C4-2B (cell line): ENCODE data around the gene RHBDF2.

Experiments used
- CTCF ChIP-seq: fragments of 450-650 bp; conservative IDR thresholded peaks from 2 replicates; pipeline ENCODE4 v1.5.1; 2017; ENCODE audit warnings: mild to moderate bottlenecking
- ZFX ChIP-seq: fragments of 450-650 bp; IDR thresholded peaks from 2 replicates; pipeline ENCODE4 v1.6.1; 2017

GRCh38 chr17:76422860-76423259 lies 78.4 kb downstream of the RHBDF2 start:
- TF ChIP-seq CTCF (no peak), ZFX (no peak)
